ENCODE data around the gene UHRF2. TPM values are rescaled to one million over a fixed set of nuclear protein-coding genes. Genes with fewer than 3 reads are reported as not detected.

Gene UHRF2
- total and polyA plus RNA-seq, 2 donors (not counting 3 experiments of a cell fraction or from before 2014, with no cell fraction given): 63.5 to 101 TPM

GRCh38 chr9:6459718-6460117 lies 46.7 kb downstream of the UHRF2 start:
- CTCF ChIA-PET: interaction anchor here (1.1 kb wide), 1 partner anchor 108 kb away, joined by 7 read pairs; no protein-coding TSS in a partner anchor

More at GRCh38 chr9:6459718-6460117, 46.7 kb downstream of the UHRF2 start:
- H3K79me2 ChIP-seq (ENCODE audit: control insufficient read depth, insufficient read depth, low read length): peaks cover 97% of the 10 kb centered on the region
- no peak overlapping the region for H3K27ac ChIP-seq (ENCODE audit: insufficient read depth, low read depth, low read length)
- no TSS peak for BruUV-seq (replicated peaks)
- no peaks in the 10 kb centered on the region for H3K9me3 ChIP-seq (replicated peaks; ENCODE audit: control insufficient read depth, insufficient read depth, low read length)
- H3K27me3 ChIP-seq (ENCODE audit: control insufficient read depth in 2 of 2, insufficient read depth in 2 of 2, low read length in 2 of 2): no peaks in the 10 kb centered on the region
- no peak for DNase-seq (ENCODE audit: low read depth, low spot score)
- TF ChIP-seq GATA2 (IDR thresholded peaks at IDR 0.05; ENCODE audit: insufficient read depth, insufficient read length, low read depth, low read length) (no peak), POLR2A (IDR thresholded peaks at IDR 0.05; ENCODE audit: low read depth, low read length) (no peak), FOS (IDR thresholded peaks at IDR 0.05; ENCODE audit: borderline replicate concordance, insufficient read depth, low read length) (no peak), MAX (IDR thresholded peaks at IDR 0.05; ENCODE audit: insufficient read depth, insufficient read length) (no peak), POLR2AphosphoS5 (IDR thresholded peaks at IDR 0.05; ENCODE audit: insufficient read depth, low read depth, low read length) (no peak), EZH2 (IDR thresholded peaks at IDR 0.05; ENCODE audit: borderline replicate concordance, low read depth, low read length, severe bottlenecking) (no peak), MYC (IDR thresholded peaks at IDR 0.05; ENCODE audit: low read depth, low read length) (no peak), CTCF (IDR thresholded peaks at IDR 0.05; ENCODE audit: extremely low read depth in 1 of 2, insufficient read depth in 1 of 2, low read depth in 1 of 2, low read length in 2 of 2) (no peak), JUN (IDR thresholded peaks at IDR 0.05; ENCODE audit: borderline replicate concordance, insufficient read depth, insufficient read length, low read depth) (no peak)
- intact Hi-C loops (cut with micrococcal nuclease): no loop called here
- POLR2A ChIA-PET: no interaction called here
- H3K9me1 ChIP-seq (replicated peaks; ENCODE audit: control insufficient read depth, extremely low read depth, insufficient read depth, low read length): no peaks in the 10 kb centered on the region
- dilution Hi-C loops (cut with MboI; ENCODE audit: extremely low pct_ligation_motif_present, low sequenced_read_pairs): no loop called here
- H3K9ac ChIP-seq (replicated peaks; ENCODE audit: extremely low read depth, insufficient read depth, low read length): no peak overlapping the region
- H3K4me3 ChIP-seq (replicated peaks in 1 of 3; ENCODE audit: insufficient read depth in 1 of 3, low read depth in 1 of 3, low read length in 3 of 3): no peak overlapping the region
- peaks cover 5% of the 10 kb centered on the region for H4K20me1 ChIP-seq (replicated peaks; ENCODE audit: control insufficient read depth, extremely low read depth, insufficient read depth, low read length)
- no peaks in the 10 kb centered on the region for H3K4me1 ChIP-seq (ENCODE audit: control insufficient read depth, extremely low read depth, insufficient read depth, low read length)
- no peak overlapping the region for H2AFZ ChIP-seq (ENCODE audit: low read depth, low read length)
- FAIRE-seq: no peak
- H3K36me3 ChIP-seq (ENCODE audit: control insufficient read depth in 2 of 2, extremely low read depth in 1 of 2, insufficient read depth in 2 of 2, low read length in 2 of 2): peaks cover 5 to 10% of the 10 kb centered on the region in 2 experiments
- H3K4me2 ChIP-seq (ENCODE audit: insufficient read depth, low read length): no peak overlapping the region
